Stimulated activated CD8-positive, alpha-beta memory T cell treated with anti-CD3 and anti-CD28 coated beads, Interleukin-4, amount 100 ng/mL, for 24 hours (primary cell): ENCODE measurements around the gene ST7.
A peak's percentile ranks its signal among the peaks of the same experiment; 100 is the strongest.
"Not testable (repeated sequence)": the region's sequence is repeated elsewhere in the genome, so short reads cannot be mapped to it uniquely, and the experiment has no call there.

Experiments
- DNase-seq: peaks from one replicate; pipeline ENCODE4 v3.0.0-alpha.2; 2020; ENCODE audit warnings: low read depth

The ST7 gene

GRCh38 chr7:117009705-117010361 lies 56.5 kb downstream of the ST7 start:
- no peak for DNase-seq

GRCh38 chr7:117010375-117011133 lies 57.3 kb downstream of the ST7 start:
- no peak for DNase-seq

- no peak for DNase-seq
These were observed 58.3 kb downstream of the ST7 start for GRCh38 chr7:117011419-117012260.

- DNase-seq = no peak
These were observed 59.0 kb downstream of the ST7 start for GRCh38 chr7:117012284-117012683.

- DNase-seq = no peak
These were observed 59.4 kb downstream of the ST7 start for GRCh38 chr7:117012696-117013095.

GRCh38 chr7:117014099-117014656 lies 60.9 kb downstream of the ST7 start:
- no peak for DNase-seq

GRCh38 chr7:117014673-117015133 lies 61.4 kb downstream of the ST7 start:
- DNase-seq = peak; percentile 1

GRCh38 chr7:117015258-117016184 lies 62.2 kb downstream of the ST7 start:
- no peak for DNase-seq

- DNase-seq = no peak
These were observed 63.7 kb downstream of the ST7 start for GRCh38 chr7:117017017-117017451.

GRCh38 chr7:117017702-117018266 lies 64.5 kb downstream of the ST7 start:
- no peak for DNase-seq

GRCh38 chr7:117018713-117019112 lies 65.4 kb downstream of the ST7 start:
- no peak for DNase-seq

- no peak for DNase-seq
These were observed 66.0 kb downstream of the ST7 start for GRCh38 chr7:117019287-117019686.

- no peak for DNase-seq
These were observed 66.7 kb downstream of the ST7 start for GRCh38 chr7:117019786-117020590.

- no peak for DNase-seq
These were observed 67.3 kb downstream of the ST7 start for GRCh38 chr7:117020591-117020973.

GRCh38 chr7:117021366-117021765 lies 68.1 kb downstream of the ST7 start:
- DNase-seq = no peak

GRCh38 chr7:117021986-117022385 lies 68.7 kb downstream of the ST7 start:
- no peak for DNase-seq

- DNase-seq = no peak
These were observed 70.1 kb downstream of the ST7 start for GRCh38 chr7:117023325-117023854.

- no peak for DNase-seq
These were observed 71.5 kb downstream of the ST7 start for GRCh38 chr7:117024811-117025210.

GRCh38 chr7:117025891-117026290 lies 72.6 kb downstream of the ST7 start:
- no peak for DNase-seq

GRCh38 chr7:117030346-117030745 lies 77.0 kb downstream of the ST7 start:
- not testable (repeated sequence) for DNase-seq
